GM18951 (cell line): ENCODE results near the gene DLG2.
"Not testable (repeated sequence)": the region's sequence is repeated elsewhere in the genome, so short reads cannot be mapped to it uniquely, and the experiment has no call there.

Source experiments
- POLR2A ChIP-seq: IDR thresholded peaks from 4 replicates; pipeline ENCODE4 v1.6.1; 2011; ENCODE audit warnings: mild to moderate bottlenecking; ENCODE audit not compliant: insufficient read length, insufficient read depth; ENCODE audit errors: extremely low read depth
- in situ Hi-C: fragments of 300-500 bp; cut with MboI; formaldehyde crosslinking; loops from one replicate; pipeline ENCODE4 v1.12.0; 2022; ENCODE audit warnings: low sequenced_read_pairs, mixed read lengths, inconsistent platforms; ENCODE audit not compliant: unreplicated experiment

Gene DLG2

DNA sequence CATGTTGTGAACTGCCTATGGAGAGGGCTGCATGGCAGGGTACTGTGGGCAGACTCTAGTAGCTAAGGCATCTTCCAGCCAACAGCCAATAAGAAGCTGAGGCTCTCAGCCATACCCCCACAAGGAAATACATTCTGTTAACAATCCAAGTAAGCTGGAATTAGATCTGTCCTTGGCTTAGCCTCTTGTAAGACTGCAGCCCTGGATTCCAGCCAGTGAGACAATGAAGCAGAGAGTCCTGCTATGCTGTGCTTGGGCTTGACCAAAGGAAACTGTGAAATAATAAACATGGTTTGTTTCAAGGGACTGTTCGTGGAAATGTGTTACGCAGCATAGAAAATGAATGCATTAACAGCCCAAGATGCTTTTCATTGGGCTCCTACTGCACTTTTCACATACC is 1243.6 kb downstream of the DLG2 start:
- TF ChIP-seq POLR2A: no peak

DNA sequence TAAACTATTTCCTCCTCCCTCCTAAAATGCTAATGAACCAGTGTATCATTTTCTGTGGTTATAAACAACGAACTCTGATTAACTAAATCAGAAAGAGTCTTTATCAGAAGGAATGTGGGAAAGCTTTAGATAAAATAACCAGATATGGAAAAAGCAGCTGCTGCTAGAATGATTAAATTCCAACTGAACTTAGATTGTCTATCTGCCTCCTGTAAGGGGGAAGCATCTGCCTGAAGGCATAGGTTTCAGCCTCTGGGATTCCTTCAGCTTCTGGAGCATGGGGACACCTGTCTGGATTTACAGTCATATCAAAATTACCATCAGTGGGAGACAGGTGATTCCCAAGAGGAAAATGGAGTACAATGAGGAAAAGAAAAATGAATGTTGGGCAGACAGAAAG is 1245.5 kb downstream of the DLG2 start:
- in situ Hi-C loops: no loop called here
- no peak for TF ChIP-seq POLR2A

More for the DNA sequence above, 1243.6 kb downstream of the DLG2 start:
- in situ Hi-C loops: no loop called here

- in situ Hi-C loops: no loop called here
- no peak for TF ChIP-seq POLR2A
Measured at GRCh38 chr11:84372381-84372950, 1254.7 kb downstream of the DLG2 start.

DNA sequence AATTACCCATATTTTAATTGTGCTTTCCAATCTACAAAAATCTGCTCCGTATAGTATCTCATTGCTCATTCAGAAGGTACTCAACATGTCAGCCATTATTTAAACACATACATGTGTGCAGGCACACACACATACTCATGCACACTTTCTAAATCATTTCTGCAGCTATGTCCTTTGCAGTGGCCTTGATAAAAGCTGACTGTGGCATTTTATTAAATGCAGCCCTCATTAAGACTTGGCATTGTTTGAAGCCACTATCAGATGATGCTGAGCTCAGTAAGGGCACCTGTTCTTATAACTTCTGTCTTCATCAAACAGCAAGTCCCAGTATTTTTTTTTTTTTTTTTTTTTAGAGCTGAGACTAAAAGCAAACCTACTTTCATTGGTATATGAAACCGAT is 1269.1 kb downstream of the DLG2 start:
- in situ Hi-C loops: no loop called here
- no peak for TF ChIP-seq POLR2A

DNA sequence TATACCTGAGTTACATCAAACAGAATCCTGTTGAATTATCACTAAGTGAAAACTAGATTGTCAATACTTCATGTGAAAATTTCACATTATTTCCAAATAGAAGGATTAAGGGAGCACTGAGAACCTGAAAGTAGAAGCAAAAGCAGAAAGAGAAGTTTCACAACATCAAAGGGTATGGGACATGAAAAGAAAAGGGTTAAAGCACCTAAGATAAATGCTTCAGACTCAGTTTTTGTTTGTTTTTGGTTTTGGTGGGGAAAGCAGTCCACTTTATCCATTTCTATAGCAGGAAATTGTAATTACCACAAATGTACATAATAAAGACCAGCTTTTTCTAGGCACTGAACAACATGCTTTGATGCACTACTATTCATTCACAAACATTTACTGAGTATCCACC is 1271.2 kb downstream of the DLG2 start:
- no peak for TF ChIP-seq POLR2A
- in situ Hi-C loops: no loop called here

DNA sequence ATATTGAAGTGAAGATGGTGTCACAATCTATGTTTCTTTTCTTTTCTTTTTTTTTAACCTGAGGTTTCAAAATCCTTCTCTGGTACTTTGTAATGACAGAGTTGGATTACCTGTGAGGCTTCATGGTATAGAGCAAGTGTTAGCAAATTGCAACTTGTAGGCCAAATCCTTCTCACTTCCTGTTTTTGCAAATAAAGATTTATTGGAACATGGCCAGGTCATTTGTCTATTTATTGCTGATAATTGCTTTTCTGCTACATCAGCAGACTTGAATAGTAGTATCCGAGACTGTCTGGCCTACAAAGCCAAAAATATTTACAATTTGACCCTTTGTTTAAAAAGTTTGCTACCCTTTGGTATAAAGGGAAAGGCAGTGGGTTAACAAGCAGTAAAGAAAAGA is 1281.5 kb downstream of the DLG2 start:
- no peak for TF ChIP-seq POLR2A
- in situ Hi-C loops: no loop called here

DNA sequence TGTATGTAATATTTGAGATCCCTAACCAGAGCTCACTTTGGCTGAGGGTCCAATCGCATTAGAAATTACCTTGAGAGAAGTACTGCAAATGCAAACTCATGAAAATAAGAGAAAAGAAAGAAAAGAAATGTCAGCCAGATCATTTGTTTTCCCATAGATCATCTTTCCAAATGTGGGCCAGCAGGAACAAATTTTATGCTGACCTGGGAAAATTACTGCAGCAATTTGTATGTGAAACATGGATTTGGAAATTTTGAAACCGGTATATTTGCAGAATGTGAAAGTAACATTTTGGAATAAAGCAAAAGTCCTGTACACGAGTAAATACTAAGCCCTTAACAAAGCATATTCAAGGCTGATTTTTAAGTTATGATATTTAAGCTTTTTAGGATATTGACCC is 1282.1 kb downstream of the DLG2 start:
- in situ Hi-C loops: no loop called here
- TF ChIP-seq POLR2A: no peak

DNA sequence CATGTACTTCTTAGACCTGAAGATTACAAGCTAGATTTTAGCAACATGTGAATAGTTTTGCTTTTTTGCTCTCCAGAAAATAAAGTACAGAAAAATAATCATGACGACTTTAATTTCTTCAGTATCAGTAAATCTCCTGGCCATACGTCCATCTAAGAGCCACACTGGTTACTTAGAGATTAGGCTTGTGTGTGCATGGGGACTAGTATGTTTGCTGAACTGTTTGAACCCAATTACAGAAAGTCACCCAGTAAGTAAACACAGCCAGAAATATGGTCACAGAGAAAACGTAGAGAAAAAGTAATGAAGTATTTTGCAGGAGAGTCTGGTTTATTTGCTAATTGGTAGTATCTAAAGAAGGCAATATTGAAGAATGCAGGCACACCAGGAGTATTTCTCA is 1287.3 kb downstream of the DLG2 start:
- no peak for TF ChIP-seq POLR2A
- in situ Hi-C loops: no loop called here

GRCh38 chr11:84333221-84333620 is 1293.9 kb downstream of the DLG2 start:
- in situ Hi-C loops: no loop called here

GRCh38 chr11:84322211-84322610 is 1304.9 kb downstream of the DLG2 start:
- no peak for TF ChIP-seq POLR2A
- in situ Hi-C loops: no loop called here

More at GRCh38 chr11:84333221-84333620, 1293.9 kb downstream of the DLG2 start:
- no peak for TF ChIP-seq POLR2A

- in situ Hi-C loops: no loop called here
- no peak for TF ChIP-seq POLR2A
Measured at GRCh38 chr11:84319863-84320262, 1307.3 kb downstream of the DLG2 start.

DNA sequence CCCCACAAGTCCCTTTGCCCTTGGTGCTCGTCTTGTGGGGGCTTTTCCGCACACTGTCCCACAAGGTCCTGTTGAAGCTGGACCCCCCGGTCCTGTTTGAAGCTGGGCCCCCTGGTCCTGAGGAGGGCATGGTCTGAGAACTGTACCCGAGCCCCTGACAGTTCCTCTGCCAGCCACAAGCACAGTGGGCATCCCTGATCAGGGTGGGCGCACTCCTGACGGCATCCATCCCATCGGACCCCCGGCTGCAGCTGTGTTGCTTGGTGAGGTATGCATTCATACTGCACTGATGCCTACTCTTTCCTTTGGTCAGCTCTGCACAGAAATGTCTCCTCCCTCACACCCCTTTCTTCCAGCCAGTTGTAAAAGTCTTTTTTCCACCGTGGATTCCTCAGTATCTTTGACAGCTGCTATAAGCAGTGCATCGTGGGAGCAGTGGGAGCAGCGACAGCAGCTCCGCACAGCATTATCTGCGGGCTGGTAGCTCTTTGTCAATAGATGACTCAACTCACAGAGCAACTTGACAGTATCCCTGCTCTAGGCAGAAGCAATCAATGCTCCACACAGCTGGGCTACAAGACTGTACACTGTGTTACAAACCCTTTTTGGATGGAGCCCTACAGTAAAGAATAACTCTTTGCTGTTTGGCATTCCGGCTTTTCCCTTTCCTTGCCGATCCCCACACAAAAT is 1310.1 kb downstream of the DLG2 start:
- in situ Hi-C loops: no loop called here
- TF ChIP-seq POLR2A: no peak

GRCh38 chr11:84313830-84314359 is 1313.2 kb downstream of the DLG2 start:
- TF ChIP-seq POLR2A: no peak
- in situ Hi-C loops: no loop called here

GRCh38 chr11:84310268-84310667 is 1316.9 kb downstream of the DLG2 start:
- TF ChIP-seq POLR2A: no peak
- in situ Hi-C loops: no loop called here

GRCh38 chr11:84308491-84308890 is 1318.7 kb downstream of the DLG2 start:
- in situ Hi-C loops: not testable (repeated sequence)
